ENCODE data around the gene FIZ1.

FIZ1 gene

DNA sequence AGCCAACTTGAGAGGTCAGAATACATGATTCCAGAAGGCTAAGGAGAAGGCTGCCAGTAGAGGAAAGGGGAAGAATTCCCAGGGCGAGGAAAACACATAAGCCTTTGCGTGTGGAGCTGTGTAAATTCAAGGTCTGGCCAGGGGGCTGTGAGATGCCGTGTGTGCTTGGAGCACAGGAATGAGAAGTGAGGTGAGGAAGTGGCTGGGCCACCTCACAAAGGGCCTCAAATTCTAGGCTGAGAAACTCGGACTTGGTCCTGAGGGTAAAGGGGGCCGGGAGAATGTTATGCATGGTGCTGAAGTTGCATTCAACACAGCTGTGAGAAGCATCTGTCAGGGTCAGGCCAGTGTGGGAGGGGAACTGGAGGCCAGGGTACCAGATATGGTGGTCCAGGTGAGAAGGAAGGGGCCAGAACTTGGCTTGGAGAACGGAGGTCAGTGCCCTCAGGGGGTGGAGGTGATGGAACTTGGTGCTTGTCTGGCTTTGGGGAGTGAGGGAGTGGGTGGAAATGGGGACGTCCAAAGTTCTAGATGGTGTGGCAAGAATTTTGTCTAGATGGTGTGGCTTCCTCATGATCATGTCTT is 36.6 kb upstream of the FIZ1 start:
- DNase-seq, result no peak

DNA sequence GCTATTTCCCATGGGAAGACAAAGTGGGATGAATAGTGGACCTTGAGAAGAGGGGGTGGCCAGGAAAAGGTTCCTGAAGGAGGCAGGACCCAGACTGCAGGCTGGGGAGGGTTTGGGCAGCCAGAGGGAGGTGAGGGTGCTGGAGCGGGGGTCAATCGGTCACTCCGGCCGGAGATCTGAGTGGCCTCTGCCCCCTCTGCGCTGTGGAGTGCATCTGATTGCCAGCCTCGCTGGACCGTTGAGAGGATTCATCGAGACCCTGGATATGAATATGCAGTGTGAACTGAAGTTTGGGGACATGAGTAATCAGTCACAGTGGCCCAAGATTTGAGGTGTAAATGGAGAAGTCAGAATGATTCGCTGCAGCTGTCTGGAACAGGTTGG is 36.0 kb upstream of the FIZ1 start:
- peak in 1 of 2 donors; percentile 29 for DNase-seq

DNA sequence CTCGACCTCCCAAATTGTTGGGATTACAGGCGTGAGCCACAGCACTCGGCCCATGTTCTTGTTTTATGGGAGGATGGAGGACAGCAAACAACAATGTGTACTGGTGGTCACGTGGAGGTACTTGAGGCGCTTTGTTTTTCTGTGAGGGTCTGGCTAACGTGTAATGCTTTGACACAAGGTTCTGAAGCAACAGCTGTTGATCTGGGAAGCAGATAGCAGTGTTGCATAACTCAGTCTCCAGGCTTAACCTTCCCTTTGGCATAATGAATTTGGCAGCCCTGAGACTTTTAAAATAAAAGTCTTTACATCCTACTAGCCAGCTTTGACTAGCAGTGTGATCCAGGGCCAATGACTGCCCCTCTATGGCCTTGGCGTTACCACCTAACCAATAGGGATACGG is 34.5 kb upstream of the FIZ1 start:
- no peak for DNase-seq

DNA sequence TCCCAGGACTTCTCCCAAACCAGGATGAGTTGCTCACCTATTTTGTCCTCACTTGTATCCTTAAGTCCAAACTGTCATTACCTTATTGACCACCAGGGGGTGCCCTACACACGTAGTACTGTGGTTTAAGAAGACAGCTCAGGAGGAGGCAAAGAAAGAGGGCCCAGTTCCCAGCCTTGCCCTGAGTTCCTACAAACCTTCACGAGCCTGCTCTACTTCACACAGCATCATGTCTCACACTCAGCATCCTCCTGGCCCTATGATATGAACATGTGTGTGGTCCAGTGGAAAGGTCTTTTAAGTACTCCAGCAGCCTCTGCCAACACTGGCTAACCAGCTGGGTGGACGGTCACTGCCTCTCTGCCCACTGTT is 33.1 kb upstream of the FIZ1 start:
- DNase-seq, result peak; percentile 91 to 93

DNA sequence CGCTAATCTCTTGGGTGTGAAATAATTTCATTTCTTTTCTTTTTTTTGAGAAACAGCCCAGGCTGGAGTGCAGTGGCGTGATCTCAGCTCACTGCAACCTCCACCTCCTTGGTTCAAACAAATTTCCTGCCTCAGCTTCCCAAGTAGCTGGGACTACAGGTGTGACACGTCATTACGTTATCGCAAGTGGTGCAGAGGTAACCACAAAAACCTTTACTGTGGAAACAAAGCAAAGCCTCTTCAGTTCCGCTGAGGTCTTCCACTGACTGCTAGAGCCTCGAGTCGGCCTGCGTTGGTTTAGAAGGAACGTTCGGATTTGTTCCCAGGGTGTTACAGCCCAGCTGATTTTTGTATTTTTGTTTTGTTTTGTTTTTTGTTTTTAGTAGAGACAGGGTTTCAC is 27.0 kb upstream of the FIZ1 start:
- DNase-seq, result peak; percentile 80 to 89

DNA sequence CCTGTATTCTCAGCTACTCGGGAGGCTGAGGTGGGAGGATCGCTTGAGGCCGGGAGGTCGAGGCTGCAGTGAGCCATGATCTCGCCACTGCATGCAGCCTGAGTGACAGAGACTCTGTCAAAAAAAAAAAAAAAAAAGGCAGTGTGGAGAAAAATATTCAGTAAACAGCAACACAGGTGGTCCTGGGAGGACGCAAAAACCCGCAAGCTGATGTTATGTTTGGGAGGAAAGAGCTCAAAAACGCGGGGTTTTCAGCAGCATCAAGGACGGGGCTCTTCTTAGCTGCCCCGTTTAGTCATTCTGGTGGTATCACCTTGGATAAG is 25.6 kb upstream of the FIZ1 start:
- DNase-seq, result no peak

DNA sequence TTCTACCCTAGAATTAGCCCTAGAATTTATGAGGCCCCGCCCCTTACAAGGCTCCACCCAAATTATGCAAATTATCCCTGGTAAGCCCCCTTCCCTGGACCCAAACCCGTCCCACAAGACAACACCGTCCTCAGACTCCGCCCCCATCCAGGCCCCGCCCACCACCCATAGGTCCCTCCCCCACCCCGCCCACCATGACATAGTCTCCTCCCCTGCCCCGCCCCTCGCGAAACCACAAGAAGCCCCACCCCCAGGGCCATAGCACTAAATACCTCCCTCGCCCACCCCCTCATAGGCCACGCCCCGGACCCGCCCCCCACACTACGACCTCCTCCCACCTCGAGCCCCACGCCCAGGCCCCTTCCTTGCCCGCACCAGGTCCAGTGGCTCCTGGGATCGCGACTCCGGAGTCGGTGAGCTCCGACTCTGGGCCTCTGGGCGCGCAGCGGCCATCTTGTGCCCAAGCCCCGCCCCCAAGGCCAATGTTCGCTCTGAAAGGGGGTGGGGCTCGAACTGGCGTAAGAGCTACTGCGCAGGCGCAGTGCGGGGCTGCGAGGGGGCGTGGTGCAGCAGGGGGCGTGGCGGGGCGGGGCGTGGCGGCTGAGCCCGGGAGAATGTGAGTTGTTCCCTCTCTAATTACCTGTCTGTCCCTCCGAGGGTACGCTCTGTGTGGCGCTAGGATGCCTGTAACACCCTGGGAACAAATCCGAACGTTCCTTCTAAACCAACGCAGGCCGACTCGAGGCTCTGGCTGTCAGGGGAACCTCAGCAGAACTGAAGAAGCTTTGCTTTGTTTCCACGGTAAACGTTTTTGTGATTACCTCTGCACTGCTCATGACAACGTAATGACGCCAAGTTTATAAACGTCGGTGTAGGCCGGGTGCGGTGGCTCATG is 25.0 kb upstream of the FIZ1 start, which contains the start of gene ZNF784:
Gene ZNF784 (minus strand): TSS at position 458 of the 895 bp plus-strand sequence. CDS start 5 bp downstream, at position 453.
- peak; percentile 91 to 93 for DNase-seq

DNA sequence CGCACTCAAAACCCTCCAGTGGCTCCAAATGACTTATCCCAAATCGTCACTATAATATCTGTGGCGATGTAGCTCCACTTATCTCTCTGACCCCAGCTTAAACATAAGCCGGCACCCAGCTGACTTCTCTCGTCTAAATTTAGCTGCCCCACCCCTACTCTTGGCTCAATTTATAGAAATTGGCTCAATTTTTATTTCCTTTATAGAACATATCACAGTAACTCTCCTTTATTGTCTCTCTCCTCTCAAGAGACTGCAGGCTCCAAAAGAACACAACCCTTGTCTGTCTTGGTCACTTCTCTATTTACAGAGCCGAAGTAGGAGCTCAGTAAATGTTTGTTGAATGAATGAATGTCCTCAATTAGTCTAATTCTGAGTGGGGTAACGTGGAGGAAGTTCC is 24.2 kb upstream of the FIZ1 start:
- DNase-seq, result no peak

DNA sequence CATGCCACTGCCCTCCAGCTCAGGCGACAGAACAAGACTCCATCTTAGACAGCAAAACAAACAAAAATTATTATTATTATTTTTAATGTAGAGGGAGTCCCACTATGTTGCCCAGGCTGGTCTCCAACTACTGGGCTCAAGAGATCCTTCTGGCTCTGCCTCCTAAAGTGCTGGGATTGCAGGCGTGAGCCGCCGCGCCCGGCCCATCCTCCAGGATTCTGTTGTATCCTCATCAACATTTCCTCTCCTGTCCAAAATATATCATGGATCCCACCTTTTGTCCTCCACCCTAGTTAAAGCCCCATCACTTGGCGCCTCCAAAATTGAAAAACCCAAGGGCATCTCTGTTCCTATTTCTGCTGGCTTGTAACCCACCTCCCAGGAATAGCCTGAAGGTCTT is 23.8 kb upstream of the FIZ1 start:
- no peak for DNase-seq

DNA sequence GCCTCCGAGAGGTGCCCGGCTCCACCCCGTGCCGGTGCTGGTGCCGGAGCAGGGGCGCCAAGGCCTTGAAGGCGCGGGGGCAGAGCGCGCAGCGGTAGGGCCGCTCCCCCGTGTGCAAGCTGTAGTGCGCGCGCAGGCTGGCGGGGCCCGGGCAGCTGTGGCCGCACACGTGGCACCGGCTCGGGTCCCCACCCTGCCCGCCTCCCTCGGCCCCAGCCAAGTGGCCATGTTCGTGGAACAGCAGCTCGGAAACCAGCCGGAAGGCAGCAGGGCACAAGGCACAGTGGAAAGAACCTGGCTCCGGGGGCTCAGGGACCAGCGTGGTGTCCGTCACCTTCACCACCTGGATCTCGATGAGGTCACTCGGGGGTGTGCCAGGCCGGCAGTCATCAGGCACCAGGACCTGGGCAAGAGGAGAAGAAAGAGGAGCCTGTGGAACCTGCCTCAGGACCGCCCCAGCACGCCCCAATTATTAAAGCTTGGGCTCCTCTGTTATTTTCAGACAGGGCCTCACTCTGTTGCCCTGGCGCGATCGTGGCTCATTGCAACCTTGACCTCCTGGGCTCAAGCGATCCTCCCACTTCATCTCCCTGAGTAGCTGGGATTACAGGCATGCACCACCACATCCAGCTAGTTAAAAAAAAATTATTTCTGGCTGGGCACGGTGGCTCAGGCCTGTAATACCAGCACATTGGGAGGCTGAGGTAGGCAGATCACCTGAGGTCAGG is 23.1 kb upstream of the FIZ1 start:
- no peak for DNase-seq

DNA sequence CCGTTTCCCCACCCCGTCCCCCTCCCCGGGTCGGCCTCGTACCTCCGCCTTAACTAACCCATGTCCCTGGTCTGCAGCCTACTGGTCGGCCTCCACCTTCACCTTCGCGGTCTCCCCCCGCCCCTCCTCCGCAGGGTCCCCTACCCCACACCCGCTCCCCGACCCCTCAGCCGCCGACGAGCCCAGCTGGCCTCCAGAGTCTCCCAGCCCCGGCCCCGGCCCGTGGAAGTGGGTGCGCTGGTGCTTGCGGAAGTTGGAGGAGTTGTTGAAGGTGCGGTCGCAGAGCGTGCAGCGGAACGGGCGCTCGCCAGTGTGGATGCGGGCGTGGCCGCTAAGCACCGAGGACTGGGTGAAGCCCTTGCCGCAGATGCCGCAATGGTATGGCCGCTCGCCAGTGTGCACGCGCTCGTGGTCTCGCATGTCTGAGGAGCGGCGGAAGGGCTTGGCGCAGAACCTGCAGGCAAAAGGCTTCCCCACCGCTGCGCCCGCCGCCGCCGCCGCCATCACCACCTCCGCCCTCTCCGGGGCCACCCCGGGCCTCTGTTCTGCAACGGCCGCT is 22.4 kb upstream of the FIZ1 start:
- no peak for DNase-seq

DNA sequence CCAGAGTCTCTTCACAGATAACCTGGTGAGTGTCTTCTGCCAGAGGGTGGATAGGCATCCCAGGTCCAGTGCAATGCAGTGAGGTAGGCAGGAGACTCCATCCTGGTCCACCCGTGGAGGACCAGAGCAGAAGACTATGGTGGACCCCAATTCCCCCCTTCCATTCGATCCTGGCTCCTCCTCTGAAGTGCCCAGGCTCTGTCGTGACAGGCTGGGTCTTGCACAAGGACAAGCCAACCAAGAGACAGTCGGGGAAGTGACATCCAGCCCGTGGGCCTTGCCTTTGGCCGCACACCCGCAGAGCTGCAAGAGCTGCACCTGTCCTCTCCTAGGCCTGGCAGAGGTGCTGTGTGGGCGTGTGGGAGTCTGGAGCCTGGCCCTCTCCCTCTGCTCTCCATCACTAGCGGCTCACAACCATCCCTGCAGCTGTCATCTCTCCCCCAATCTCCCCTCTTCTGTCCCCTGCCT is 21.9 kb upstream of the FIZ1 start:
- no peak for DNase-seq

DNA sequence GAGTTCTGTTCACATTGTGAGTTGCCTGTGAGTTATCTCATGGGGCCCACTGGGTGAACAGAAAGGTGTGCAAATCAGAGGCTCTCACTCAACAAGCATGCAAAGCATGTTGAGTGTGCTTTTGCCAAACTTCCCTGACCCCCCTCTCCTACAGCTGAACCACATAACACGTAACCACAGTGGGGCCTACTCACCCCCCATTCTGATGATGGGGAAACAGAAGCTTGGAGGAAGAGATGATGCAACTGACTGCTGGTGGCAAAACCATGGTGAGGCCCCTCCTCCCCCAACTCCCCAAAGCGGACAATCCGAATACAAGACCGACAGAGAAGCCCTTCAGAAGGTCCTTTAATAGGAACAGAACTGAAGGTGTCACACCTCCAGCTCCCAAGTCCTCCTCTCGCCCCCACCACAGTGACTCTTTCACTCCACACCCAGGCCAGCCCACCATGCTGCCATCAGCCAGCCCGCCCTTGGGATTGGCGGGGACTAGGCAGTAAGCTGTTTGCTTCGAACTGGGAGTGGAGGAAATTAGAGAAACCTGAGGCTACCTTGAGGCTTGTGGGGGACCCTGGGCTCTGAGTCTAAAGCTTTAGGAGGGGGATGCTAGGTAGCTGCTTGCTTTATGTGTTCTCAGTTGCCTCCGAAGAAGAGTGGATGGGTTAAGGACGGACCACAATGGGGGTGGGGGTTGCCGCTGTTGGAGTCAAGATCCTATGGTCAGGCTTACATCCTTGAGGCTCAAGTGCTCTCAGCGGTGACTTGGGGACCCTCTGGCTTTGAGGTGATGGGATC is 21.3 kb upstream of the FIZ1 start:
- DNase-seq, result peak; percentile 34 to 68

DNA sequence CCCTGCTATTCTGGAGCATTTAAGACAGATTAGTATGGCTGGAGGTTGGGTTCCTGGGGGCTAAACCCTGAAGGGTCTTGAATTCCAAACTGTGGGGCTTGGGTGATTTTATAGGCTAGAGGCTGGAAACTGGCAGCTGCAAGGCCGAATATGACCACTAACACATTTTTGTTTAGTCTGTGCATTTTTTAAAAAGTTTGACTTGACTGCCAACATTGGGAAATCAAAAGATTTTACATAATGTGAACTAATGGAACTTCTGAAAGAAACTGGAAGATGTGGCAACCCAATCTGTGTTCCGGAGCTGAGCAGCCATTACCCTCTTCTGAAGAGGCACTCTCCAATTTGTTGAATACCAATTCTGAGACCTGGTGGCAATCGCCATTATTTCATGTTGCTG is 20.0 kb upstream of the FIZ1 start:
- DNase-seq, result no peak

DNA sequence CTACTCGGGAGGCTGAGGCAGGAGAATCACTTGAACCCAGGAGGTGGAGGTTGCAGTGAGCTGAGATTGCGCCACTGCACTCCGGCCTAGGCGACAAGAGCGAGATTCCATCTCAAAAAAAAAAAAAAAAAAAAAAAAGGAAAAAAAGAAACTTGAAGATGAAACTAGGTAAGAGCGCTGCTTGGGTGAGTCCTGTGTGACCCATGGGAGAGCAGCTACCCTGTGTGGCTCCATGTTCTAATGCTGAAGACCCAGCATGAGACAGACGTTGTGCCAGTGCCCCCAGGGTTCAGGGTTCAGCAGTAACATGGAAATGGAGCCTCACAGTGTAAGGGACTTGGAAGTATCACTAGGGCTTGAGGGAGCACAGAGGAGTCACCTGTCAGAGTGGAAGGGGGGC is 19.1 kb upstream of the FIZ1 start:
- DNase-seq, result no peak

DNA sequence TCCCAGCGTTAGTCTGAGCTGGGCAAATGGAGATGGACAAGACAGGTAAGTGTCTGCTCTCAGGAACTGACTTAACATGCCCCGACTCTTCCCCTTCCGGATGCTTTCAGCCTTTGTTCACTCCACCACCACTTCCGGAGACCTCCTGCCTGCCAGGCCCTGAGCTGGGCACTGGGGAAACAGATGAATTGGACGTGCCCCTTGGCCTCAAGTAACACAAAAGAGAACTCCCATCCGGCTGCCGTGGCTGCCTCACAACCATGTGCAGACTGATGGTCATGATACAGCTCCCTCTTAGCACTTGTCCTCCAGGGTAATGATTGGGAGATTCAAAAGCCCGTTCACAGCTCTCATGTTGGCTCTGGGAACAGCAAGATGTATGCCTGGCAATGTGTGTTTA is 18.1 kb upstream of the FIZ1 start:
- no peak for DNase-seq

DNA sequence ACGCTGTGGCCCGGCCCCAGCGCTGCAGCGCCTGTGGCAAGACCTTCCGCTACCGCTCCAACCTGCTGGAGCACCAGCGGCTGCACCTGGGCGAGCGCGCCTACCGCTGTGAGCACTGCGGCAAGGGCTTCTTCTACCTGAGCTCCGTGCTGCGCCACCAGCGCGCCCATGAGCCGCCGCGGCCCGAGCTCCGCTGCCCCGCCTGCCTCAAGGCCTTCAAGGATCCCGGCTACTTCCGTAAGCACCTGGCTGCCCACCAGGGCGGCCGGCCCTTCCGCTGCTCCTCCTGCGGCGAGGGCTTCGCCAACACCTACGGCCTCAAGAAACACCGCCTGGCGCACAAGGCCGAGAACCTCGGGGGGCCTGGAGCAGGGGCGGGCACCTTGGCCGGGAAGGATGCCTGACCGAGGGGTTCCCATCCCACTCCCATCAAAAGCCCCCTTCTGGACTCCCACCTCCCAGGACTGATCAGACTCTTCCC is 17.1 kb upstream of the FIZ1 start:
- no peak for DNase-seq

DNA sequence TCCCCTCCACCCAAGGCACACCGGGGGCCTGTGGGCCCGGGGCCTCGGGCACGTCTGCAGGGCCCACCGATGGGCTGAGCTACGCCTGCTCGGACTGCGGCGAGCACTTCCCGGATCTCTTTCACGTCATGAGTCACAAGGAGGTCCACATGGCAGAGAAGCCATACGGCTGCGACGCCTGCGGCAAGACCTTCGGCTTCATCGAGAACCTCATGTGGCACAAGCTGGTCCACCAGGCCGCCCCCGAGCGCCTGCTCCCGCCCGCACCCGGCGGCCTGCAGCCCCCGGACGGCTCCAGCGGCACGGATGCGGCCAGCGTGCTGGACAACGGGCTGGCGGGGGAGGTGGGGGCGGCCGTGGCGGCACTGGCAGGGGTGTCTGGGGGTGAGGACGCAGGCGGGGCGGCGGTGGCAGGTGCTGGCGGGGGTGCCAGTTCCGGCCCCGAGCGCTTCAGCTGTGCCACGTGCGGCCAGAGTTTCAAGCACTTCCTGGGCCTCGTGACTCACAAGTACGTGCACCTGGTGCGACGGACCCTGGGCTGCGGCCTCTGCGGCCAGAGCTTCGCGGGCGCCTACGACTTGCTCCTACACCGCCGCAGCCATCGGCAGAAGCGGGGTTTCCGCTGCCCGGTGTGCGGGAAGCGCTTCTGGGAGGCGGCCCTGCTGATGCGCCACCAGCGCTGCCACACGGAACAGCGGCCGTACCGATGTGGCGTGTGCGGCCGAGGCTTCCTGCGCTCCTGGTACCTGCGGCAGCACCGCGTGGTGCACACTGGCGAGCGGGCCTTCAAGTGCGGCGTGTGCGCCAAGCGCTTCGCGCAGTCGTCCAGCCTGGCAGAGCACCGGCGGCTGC is 16.5 kb upstream of the FIZ1 start:
- DNase-seq, result no peak

DNA sequence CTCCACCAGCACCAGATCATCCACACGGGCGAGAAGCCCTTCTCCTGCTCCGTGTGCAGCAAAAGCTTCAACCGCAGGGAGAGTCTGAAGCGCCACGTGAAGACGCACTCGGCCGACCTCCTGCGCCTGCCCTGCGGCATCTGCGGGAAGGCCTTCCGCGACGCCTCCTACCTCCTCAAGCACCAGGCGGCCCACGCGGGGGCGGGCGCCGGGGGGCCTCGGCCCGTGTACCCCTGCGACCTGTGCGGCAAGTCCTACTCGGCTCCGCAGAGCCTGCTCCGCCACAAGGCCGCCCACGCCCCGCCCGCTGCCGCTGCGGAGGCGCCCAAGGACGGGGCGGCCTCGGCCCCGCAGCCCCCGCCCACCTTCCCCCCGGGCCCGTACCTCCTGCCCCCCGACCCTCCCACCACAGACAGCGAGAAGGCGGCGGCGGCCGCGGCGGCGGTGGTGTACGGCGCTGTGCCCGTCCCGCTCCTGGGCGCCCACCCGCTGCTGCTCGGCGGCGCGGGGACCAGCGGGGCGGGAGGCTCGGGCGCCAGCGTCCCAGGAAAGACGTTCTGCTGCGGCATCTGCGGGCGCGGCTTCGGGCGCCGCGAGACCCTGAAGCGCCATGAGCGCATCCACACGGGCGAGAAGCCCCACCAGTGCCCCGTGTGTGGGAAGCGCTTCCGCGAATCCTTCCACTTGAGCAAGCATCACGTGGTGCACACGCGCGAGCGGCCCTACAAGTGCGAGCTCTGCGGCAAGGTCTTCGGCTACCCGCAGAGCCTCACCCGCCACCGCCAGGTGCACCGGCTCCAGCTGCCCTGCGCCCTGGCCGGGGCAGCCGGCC is 15.6 kb upstream of the FIZ1 start:
- DNase-seq, result no peak

DNA sequence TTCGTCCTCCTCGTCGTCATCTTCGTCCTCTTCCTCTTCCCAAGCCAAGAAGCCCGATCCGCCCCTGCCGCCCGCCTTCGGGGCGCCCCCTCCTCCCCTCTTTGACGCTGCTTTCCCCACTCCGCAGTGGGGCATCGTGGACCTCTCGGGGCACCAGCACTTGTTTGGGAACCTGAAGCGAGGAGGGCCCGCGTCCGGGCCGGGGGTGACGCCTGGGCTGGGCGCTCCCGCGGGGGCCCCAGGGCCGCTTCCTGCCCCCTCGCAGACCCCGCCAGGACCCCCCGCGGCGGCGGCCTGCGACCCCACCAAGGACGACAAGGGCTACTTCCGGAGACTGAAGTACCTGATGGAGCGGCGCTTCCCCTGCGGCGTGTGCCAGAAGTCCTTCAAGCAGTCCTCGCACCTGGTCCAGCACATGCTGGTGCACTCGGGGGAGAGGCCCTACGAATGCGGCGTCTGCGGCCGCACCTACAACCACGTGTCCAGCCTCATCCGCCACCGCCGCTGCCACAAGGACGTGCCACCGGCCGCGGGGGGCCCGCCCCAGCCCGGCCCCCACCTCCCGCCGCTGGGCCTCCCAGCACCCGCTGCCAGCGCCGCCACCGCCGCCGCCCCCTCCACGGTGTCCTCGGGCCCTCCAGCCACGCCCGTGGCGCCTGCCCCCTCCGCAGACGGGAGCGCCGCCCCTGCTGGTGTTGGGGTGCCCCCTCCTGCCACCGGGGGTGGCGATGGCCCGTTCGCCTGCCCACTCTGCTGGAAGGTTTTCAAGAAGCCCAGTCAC is 14.8 kb upstream of the FIZ1 start:
- DNase-seq, result no peak

Measured in CD4-positive, alpha-beta T cell treated with Interleukin-4 for 1 hour (primary cell).